B cell (primary cell): Measurements from ENCODE around the gene TRPM4.

Source experiments
- EZH2 ChIP-seq: IDR thresholded peaks from 2 replicates; pipeline ENCODE4 v1.6.1; 2012; ENCODE audit warnings: borderline replicate concordance, low read depth, mild to moderate bottlenecking, moderate library complexity, low read length; ENCODE audit not compliant: insufficient read depth, poor library complexity, severe bottlenecking
- TF ChIP-seq, protein P1 (sequence below): fragments of 200-600 bp; IDR thresholded peaks from one replicate; pipeline ENCODE4 v1.8.0; 2022; ENCODE audit warnings: antibody characterized with exemption, mild to moderate bottlenecking

DNA sequence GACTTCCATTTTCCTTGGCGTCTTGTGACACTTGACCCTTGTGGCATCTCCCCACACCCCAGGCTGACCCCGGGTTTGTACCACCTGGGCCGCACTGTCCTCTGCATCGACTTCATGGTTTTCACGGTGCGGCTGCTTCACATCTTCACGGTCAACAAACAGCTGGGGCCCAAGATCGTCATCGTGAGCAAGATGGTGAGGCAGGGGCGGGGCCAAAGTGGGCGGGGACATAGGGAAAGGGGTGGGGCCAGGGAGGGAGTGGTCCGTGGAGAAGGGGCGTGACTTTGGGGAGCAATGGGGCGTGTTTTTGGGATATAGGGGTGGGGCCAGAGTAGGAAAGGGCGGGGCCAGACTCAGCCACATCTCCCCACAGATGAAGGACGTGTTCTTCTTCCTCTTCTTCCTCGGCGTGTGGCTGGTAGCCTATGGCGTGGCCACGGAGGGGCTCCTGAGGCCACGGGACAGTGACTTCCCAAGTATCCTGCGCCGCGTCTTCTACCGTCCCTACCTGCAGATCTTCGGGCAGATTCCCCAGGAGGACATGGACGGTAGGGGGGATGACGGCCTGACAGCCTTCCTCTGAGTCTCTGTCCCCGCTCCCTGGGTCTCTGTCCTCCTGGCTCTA lies 42.8 kb downstream of the TRPM4 start:
- TF ChIP-seq, protein P1, sequence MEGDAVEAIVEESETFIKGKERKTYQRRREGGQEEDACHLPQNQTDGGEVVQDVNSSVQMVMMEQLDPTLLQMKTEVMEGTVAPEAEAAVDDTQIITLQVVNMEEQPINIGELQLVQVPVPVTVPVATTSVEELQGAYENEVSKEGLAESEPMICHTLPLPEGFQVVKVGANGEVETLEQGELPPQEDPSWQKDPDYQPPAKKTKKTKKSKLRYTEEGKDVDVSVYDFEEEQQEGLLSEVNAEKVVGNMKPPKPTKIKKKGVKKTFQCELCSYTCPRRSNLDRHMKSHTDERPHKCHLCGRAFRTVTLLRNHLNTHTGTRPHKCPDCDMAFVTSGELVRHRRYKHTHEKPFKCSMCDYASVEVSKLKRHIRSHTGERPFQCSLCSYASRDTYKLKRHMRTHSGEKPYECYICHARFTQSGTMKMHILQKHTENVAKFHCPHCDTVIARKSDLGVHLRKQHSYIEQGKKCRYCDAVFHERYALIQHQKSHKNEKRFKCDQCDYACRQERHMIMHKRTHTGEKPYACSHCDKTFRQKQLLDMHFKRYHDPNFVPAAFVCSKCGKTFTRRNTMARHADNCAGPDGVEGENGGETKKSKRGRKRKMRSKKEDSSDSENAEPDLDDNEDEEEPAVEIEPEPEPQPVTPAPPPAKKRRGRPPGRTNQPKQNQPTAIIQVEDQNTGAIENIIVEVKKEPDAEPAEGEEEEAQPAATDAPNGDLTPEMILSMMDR, result no peak
- no peak for TF ChIP-seq EZH2
